Measurements from ENCODE around the gene CMTM8.

GRCh38 chr3:32310918-32311839 lies 72.7 kb downstream of the CMTM8 start:
- no peak for TF ChIP-seq CTCF (IDR thresholded peaks at IDR 0.05)
- no peak for TF ChIP-seq POLR2A (IDR thresholded peaks at IDR 0.05)
